ENCODE results near the gene ARHGEF12. TPM values are rescaled to one million over a fixed set of nuclear protein-coding genes. Genes with fewer than 3 reads are reported as not detected.

Gene ARHGEF12
- total RNA-seq, 2 experiments from 2014 or later, result 3.6 TPM

DNA sequence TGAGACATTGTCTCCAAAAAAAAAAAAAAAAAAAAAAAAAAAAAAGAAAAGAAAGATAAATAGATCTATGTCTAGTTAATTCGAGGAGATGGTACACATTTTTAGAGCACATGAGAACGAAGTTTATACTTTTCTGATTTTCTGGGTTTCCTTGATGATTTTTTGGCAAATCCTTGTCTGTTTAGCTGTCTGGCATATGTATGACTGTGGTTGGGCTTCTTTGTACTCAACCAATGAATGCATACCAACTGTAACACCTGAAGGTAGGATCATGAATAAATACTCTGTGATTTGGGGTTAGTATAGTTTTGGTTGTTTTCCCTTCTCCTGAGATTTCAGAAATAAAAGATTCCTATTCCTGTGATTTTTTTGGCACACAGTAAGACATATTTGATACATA lies 63.1 kb downstream of the ARHGEF12 start:
- Histone ChIP-seq H3K4me1 (ENCODE audit: insufficient read depth, low read length) (no peaks in the 10 kb centered on the region), H3K36me3 (ENCODE audit: insufficient read depth, low read length) (no peaks in the 10 kb centered on the region), H3K27ac (ENCODE audit: low read depth in 1 of 2, low read length in 2 of 2) (no peak overlapping the region), H3K4me3 (ENCODE audit: low read length) (no peak overlapping the region), H3K9me3 (ENCODE audit: control insufficient read depth in 1 of 2, insufficient read depth in 1 of 2, low read length in 2 of 2) (no peaks in the 10 kb centered on the region), H3K27me3 (ENCODE audit: control insufficient read depth in 1 of 2, insufficient read depth in 2 of 2, low read length in 2 of 2) (peaks cover 0 to 13% of the 10 kb centered on the region in 2 experiments)
- Mint-ChIP-seq H3K27ac (no peak overlapping the region), H3K4me1 (ENCODE audit: low read depth) (no peaks in the 10 kb centered on the region), H3K36me3 (ENCODE audit: low read depth) (no peaks in the 10 kb centered on the region), H3K27me3 (peaks cover 45% of the 10 kb centered on the region), H3K4me3 (no peak overlapping the region), H3K9me3 (no peaks in the 10 kb centered on the region)
- DNase-seq (no peak), ATAC-seq (ENCODE audit: poor library complexity) (no peak)
- TF ChIP-seq, protein P1, sequence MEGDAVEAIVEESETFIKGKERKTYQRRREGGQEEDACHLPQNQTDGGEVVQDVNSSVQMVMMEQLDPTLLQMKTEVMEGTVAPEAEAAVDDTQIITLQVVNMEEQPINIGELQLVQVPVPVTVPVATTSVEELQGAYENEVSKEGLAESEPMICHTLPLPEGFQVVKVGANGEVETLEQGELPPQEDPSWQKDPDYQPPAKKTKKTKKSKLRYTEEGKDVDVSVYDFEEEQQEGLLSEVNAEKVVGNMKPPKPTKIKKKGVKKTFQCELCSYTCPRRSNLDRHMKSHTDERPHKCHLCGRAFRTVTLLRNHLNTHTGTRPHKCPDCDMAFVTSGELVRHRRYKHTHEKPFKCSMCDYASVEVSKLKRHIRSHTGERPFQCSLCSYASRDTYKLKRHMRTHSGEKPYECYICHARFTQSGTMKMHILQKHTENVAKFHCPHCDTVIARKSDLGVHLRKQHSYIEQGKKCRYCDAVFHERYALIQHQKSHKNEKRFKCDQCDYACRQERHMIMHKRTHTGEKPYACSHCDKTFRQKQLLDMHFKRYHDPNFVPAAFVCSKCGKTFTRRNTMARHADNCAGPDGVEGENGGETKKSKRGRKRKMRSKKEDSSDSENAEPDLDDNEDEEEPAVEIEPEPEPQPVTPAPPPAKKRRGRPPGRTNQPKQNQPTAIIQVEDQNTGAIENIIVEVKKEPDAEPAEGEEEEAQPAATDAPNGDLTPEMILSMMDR (IDR thresholded peaks at IDR 0.05), result no peak
- ChIA-PET CTCF (no interaction called here), POLR2A (no interaction called here)
- intact Hi-C loops (cut with DNase I, micrococcal nuclease), result no loop called here

DNA sequence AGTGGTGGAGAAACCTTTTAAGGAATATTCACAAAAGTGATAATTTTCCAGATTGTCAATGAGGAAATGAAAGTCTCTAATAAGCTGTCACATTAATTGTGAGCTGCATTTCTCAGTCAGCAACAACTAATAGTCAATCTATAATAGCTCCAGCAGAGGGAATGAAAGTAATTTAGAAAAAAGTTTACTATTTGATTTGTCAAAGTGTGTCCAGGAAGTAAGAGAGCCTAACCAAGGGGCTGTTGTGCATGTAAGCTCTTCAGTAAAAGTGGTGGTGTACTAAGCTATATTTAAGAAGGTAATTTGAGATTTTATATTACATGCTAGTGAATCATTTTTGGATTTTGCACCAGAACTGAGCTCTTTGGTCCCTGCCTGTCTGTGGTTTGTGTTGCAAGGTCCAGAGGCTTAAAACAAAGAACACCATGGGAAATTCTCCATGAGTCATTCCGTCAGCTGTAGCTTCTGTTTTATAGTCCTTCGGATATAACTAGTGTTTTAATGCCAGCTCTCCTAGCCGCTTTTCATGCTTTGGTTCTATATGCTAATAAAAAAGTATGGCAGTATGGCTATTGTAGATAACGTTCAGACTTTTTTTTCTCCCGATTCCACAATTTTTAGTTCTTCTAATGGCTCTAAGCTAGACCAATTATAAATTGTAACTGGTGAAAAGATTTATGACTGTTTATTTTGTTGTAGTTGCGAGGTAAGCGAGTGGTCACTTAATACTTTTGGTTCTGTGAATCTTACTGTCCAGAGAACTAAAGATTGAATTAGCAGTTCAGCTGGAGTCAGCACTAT lies 64.6 kb downstream of the ARHGEF12 start:
- POLR2A ChIA-PET, result no interaction called here
- H3K27me3 ChIP-seq (ENCODE audit: control insufficient read depth in 1 of 2, insufficient read depth in 2 of 2, low read length in 2 of 2), result peaks cover 0 to 10% of the 10 kb centered on the region in 2 experiments

DNA sequence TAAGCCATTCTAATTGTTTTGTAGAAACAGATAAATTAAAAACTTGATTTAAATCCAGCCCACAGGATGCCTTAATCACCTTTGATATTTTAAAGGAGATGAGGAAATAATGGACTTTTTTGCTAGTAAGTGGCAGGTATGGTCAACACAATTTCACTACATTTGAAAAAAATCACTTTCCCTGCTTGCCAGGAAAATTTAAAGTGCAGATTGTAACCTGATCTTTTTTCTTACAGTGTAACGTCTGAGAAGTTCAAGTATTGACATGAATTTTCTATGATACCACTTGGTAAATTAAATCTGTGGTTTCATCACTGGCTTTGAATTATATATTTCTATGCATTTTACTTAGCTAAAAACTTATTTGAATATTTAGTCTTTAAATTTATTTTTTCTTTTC lies 65.3 kb downstream of the ARHGEF12 start:
- H3K36me3 Mint-ChIP-seq (ENCODE audit: low read depth), result no peaks in the 10 kb centered on the region
- intact Hi-C loops (cut with DNase I, micrococcal nuclease), result no loop called here
- no peaks in the 10 kb centered on the region for H3K4me1 Mint-ChIP-seq (ENCODE audit: low read depth)
- Histone ChIP-seq H3K36me3 (ENCODE audit: insufficient read depth, low read length) (no peaks in the 10 kb centered on the region), H3K4me3 (ENCODE audit: low read length) (no peak overlapping the region), H3K9me3 (ENCODE audit: control insufficient read depth in 1 of 2, insufficient read depth in 1 of 2, low read length in 2 of 2) (no peaks in the 10 kb centered on the region), H3K4me1 (ENCODE audit: insufficient read depth, low read length) (no peaks in the 10 kb centered on the region), H3K27ac (ENCODE audit: low read depth in 1 of 2, low read length in 2 of 2) (no peak overlapping the region), H3K27me3 (ENCODE audit: control insufficient read depth in 1 of 2, insufficient read depth in 2 of 2, low read length in 2 of 2) (peaks cover 0 to 5% of the 10 kb centered on the region in 2 experiments)
- DNase-seq (no peak), ATAC-seq (ENCODE audit: poor library complexity) (no peak)
- peaks cover 31% of the 10 kb centered on the region for H3K27me3 Mint-ChIP-seq
- H3K9me3 Mint-ChIP-seq, result no peaks in the 10 kb centered on the region
- POLR2A ChIA-PET, result no interaction called here
- no peak overlapping the region for H3K4me3 Mint-ChIP-seq
- TF ChIP-seq, protein P1 (IDR thresholded peaks at IDR 0.05), result no peak
- CTCF ChIA-PET, result no interaction called here
- H3K27ac Mint-ChIP-seq, result no peak overlapping the region

More for the DNA sequence above, 64.6 kb downstream of the ARHGEF12 start:
- H3K9me3 Mint-ChIP-seq, result no peaks in the 10 kb centered on the region
- Histone ChIP-seq H3K9me3 (ENCODE audit: control insufficient read depth in 1 of 2, insufficient read depth in 1 of 2, low read length in 2 of 2) (no peaks in the 10 kb centered on the region), H3K36me3 (ENCODE audit: insufficient read depth, low read length) (no peaks in the 10 kb centered on the region), H3K27ac (ENCODE audit: low read depth in 1 of 2, low read length in 2 of 2) (no peak overlapping the region), H3K4me1 (ENCODE audit: insufficient read depth, low read length) (no peaks in the 10 kb centered on the region), H3K4me3 (ENCODE audit: low read length) (no peak overlapping the region)
- no peaks in the 10 kb centered on the region for H3K36me3 Mint-ChIP-seq (ENCODE audit: low read depth)
- DNase-seq, result peak in 1 of 14 experiments; percentile 5
- H3K4me1 Mint-ChIP-seq (ENCODE audit: low read depth), result no peaks in the 10 kb centered on the region
- no peak for ATAC-seq (ENCODE audit: poor library complexity)
- intact Hi-C loops (cut with DNase I, micrococcal nuclease), result no loop called here
- CTCF ChIA-PET, result interaction anchor here (0.6 kb wide), 1 partner anchor 62 kb away, joined by 4 read pairs; no protein-coding TSS in a partner anchor
- no peak overlapping the region for H3K27ac Mint-ChIP-seq
- TF ChIP-seq, protein P1 (IDR thresholded peaks at IDR 0.05), result no peak
- peaks cover 39% of the 10 kb centered on the region for H3K27me3 Mint-ChIP-seq
- H3K4me3 Mint-ChIP-seq, result no peak overlapping the region

All from CD4-positive, alpha-beta T cell (primary cell).